Measurements from ENCODE around the gene MMP23B. TPM values are rescaled to one million over a fixed set of nuclear protein-coding genes. Genes with fewer than 3 reads are reported as not detected.

Gene MMP23B
- total RNA-seq, 2 experiments from 2014 or later, result 0.79 to 1.2 TPM

- H3K36me3 Mint-ChIP-seq, result no peaks in the 10 kb centered on the region
- no peaks in the 10 kb centered on the region for H3K27me3 Mint-ChIP-seq
- peaks cover 13% of the 10 kb centered on the region for H3K4me1 Mint-ChIP-seq
- ATAC-seq (no peak), DNase-seq (no peak)
- no peak overlapping the region for H3K4me3 Mint-ChIP-seq
- CTCF ChIA-PET, result interaction anchor here (1.1 kb wide), 1 partner anchor 9 kb away, joined by 3 read pairs; no protein-coding TSS in a partner anchor
- H3K27ac Mint-ChIP-seq, result no peak overlapping the region
- H3K9me3 Mint-ChIP-seq (ENCODE audit: low read depth), result no peaks in the 10 kb centered on the region
These were observed 12.0 kb upstream of the MMP23B start for GRCh38 chr1:1619917-1620361.

GRCh38 chr1:1620433-1621139, 11.4 kb upstream of the MMP23B start:
- Mint-ChIP-seq H3K4me1 (peaks cover 13% of the 10 kb centered on the region), H3K4me3 (no peak overlapping the region), H3K9me3 (ENCODE audit: low read depth) (no peaks in the 10 kb centered on the region), H3K27me3 (no peaks in the 10 kb centered on the region), H3K27ac (no peak overlapping the region), H3K36me3 (no peaks in the 10 kb centered on the region)
- ATAC-seq (no peak), DNase-seq (no peak)
- CTCF ChIA-PET, result interaction anchor here (1.1 kb wide), 1 partner anchor 8 kb away, joined by 3 read pairs; no protein-coding TSS in a partner anchor

- DNase-seq (no peak), ATAC-seq (no peak)
- Mint-ChIP-seq H3K4me1 (peaks cover 12% of the 10 kb centered on the region), H3K9me3 (ENCODE audit: low read depth) (no peaks in the 10 kb centered on the region), H3K27ac (no peak overlapping the region), H3K4me3 (no peak overlapping the region), H3K27me3 (no peaks in the 10 kb centered on the region), H3K36me3 (no peaks in the 10 kb centered on the region)
- CTCF ChIA-PET, result no interaction called here
These were observed 10.6 kb upstream of the MMP23B start for GRCh38 chr1:1621173-1622009.

DNA sequence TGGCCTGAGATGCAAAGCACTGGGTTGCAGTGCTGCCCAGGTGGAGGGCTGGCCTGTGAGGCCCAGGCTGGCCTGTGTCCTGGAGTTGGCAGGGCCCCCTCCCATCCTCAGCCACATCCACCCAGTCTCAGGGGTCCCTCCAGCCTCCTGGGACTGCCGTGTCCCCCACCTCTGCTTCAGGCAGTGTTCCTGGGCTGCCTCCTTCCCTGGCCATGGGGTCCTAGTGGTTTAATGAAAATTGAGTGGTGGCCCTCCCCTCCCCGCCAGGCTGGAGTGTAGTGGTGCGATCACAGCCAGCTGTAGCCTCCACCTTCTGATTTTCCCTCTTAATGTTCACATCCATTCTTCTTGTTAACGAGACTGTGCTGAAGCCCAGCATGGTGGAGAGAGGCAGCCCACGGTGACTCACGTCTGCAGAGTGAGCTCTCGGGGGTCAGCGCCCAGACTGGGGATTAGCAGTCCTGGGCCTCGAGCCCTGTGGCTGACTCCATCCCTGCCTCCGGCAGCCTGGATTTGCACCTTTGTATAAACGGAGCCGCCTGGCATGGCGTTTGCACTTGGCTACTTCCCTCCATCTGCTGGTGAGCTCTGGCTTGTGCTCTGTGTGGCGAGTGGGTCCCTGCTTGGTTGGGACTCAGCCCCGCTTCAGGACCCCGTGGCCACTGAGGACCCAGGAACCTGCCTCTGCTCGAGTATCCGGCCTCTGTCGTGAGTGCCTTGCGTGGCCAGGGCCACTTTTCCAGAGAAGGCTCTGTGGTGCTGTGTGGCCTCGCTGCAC, 9.8 kb upstream of the MMP23B start:
- CTCF ChIA-PET, result no interaction called here
- no peaks in the 10 kb centered on the region for H3K9me3 Mint-ChIP-seq (ENCODE audit: low read depth)
- H3K27ac Mint-ChIP-seq, result no peak overlapping the region
- no peak overlapping the region for H3K4me3 Mint-ChIP-seq
- H3K27me3 Mint-ChIP-seq, result no peaks in the 10 kb centered on the region
- H3K36me3 Mint-ChIP-seq, result no peaks in the 10 kb centered on the region
- ATAC-seq (no peak), DNase-seq (no peak)
- H3K4me1 Mint-ChIP-seq, result peaks cover 5% of the 10 kb centered on the region

DNA sequence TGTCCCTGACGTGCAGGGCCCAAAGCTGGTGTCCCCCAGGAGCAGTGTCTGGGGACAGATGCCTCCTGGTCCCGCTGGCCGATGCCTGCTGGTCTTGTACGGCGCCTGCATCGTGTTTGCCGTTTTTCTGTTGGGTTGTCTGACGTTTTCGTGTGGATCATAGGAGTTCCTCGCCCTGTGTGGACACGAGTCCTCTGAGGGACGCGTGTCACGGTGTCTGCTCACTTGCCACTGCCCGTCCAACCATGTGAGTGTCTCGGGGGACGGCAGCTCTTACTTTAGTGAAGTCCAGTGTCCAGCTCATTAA, 9.2 kb upstream of the MMP23B start:
- CTCF ChIA-PET, result no interaction called here
- no peak for ATAC-seq
- no peak overlapping the region for H3K27ac Mint-ChIP-seq

GRCh38 chr1:1623181-1623630, 8.8 kb upstream of the MMP23B start:
- ATAC-seq (no peak), DNase-seq (no peak)
- Mint-ChIP-seq H3K4me3 (no peak overlapping the region), H3K9me3 (ENCODE audit: low read depth) (no peaks in the 10 kb centered on the region), H3K27ac (no peak overlapping the region), H3K4me1 (no peaks in the 10 kb centered on the region), H3K36me3 (no peaks in the 10 kb centered on the region), H3K27me3 (no peaks in the 10 kb centered on the region)
- CTCF ChIA-PET, result no interaction called here

More for the DNA sequence above, 9.2 kb upstream of the MMP23B start:
- Mint-ChIP-seq H3K9me3 (ENCODE audit: low read depth) (no peaks in the 10 kb centered on the region), H3K36me3 (no peaks in the 10 kb centered on the region), H3K27me3 (no peaks in the 10 kb centered on the region), H3K4me1 (no peaks in the 10 kb centered on the region), H3K4me3 (no peak overlapping the region)
- DNase-seq, result no peak

- Mint-ChIP-seq H3K27me3 (no peaks in the 10 kb centered on the region), H3K4me3 (no peak overlapping the region), H3K27ac (no peak overlapping the region), H3K9me3 (ENCODE audit: low read depth) (no peaks in the 10 kb centered on the region), H3K36me3 (no peaks in the 10 kb centered on the region), H3K4me1 (no peaks in the 10 kb centered on the region)
- DNase-seq (no peak), ATAC-seq (no peak)
- CTCF ChIA-PET, result no interaction called here
These were observed 8.1 kb upstream of the MMP23B start for GRCh38 chr1:1623631-1624442.

- DNase-seq, result peak; percentile 41
- Mint-ChIP-seq H3K9me3 (ENCODE audit: low read depth) (no peaks in the 10 kb centered on the region), H3K4me3 (no peak overlapping the region), H3K36me3 (no peaks in the 10 kb centered on the region), H3K4me1 (no peaks in the 10 kb centered on the region), H3K27ac (no peak overlapping the region), H3K27me3 (no peaks in the 10 kb centered on the region)
- ATAC-seq, result no peak
- CTCF ChIA-PET, result no interaction called here
These were observed 7.2 kb upstream of the MMP23B start for GRCh38 chr1:1624443-1625403.

DNA sequence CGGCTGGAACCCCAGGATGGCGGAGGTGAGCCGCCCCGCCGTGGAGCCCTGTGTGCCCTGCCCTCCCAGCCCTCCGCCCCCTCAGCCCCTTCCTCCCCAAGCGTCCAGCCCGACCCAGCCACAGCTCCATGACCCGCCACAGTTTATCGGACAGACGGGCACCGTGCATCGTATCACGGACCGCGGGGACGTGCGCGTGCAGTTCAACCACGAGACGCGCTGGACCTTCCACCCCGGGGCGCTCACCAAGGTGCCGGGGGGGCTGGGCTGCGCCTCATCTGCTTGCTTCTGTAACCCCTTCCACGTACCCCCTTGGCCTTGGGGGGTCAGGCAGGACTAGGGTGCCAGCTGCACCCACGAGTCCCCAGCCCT, 6.6 kb upstream of the MMP23B start:
- Mint-ChIP-seq H3K27ac (no peak overlapping the region), H3K4me1 (peaks cover 2% of the 10 kb centered on the region), H3K9me3 (ENCODE audit: low read depth) (no peaks in the 10 kb centered on the region), H3K36me3 (peaks cover 2% of the 10 kb centered on the region), H3K4me3 (no peak overlapping the region), H3K27me3 (peaks cover 2% of the 10 kb centered on the region)
- no peak for ATAC-seq
- CTCF ChIA-PET, result no interaction called here
- peak; percentile 38 for DNase-seq

GRCh38 chr1:1625824-1626206, 6.2 kb upstream of the MMP23B start:
- peak; percentile 39 for DNase-seq
- Mint-ChIP-seq H3K27me3 (peaks cover 3% of the 10 kb centered on the region), H3K27ac (no peak overlapping the region)

DNA sequence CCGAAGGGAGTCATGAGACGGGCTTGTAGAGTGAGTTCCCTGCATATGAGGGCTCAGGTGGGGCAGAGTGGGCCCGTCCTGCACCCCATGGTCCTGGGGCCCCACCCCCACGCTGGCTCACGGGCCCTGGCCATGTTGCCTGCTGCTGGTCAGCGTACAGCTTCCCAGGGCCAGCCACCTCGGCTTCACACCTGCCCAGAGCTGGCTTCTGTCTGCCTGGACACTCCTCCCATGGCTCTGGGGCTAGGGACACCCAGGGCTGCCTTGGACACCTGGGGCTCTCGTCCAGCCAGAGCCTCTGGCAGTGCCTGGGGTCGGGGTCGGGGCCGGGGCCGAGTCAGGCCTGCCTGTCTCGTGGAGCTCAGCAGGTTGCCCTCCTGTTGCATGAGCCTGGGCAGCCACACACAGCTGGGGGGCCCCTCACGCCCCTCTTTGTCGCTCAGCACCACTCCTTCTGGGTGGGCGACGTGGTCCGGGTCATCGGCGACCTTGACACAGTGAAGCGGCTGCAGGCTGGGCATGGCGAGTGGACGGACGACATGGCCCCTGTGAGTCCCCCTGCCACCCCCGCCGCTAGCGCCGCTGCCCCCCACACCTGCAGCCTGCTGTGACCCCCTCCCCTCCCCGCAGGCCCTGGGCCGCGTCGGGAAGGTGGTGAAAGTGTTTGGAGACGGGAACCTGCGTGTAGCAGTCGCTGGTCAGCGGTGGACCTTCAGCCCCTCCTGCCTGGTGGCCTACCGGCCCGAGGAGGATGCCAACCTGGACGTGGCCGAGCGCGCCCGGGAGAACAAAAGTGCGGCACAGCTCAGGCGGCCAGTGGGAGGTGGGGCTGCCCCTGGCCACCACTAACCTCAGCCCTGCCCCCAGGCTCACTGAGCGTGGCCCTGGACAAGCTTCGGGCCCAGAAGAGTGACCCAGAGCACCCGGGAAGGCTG, 5.5 kb upstream of the MMP23B start:
- no peak overlapping the region for H3K27ac Mint-ChIP-seq
- ATAC-seq (no peak), DNase-seq (no peak)
- H3K27me3 Mint-ChIP-seq, result peaks cover 3% of the 10 kb centered on the region
- CTCF ChIA-PET, result no interaction called here
- H3K36me3 Mint-ChIP-seq, result peaks cover 2% of the 10 kb centered on the region
- no peaks in the 10 kb centered on the region for H3K9me3 Mint-ChIP-seq (ENCODE audit: low read depth)
- peaks cover 3% of the 10 kb centered on the region for H3K4me1 Mint-ChIP-seq
- no peak overlapping the region for H3K4me3 Mint-ChIP-seq

More at GRCh38 chr1:1625824-1626206, 6.2 kb upstream of the MMP23B start:
- Mint-ChIP-seq H3K4me1 (peaks cover 2% of the 10 kb centered on the region), H3K36me3 (peaks cover 2% of the 10 kb centered on the region), H3K9me3 (ENCODE audit: low read depth) (no peaks in the 10 kb centered on the region), H3K4me3 (no peak overlapping the region)
- ATAC-seq, result no peak
- CTCF ChIA-PET, result no interaction called here

Measured in activated CD8-positive, alpha-beta memory T cell treated with anti-CD3 and anti-CD28 coated beads, Interleukin-2, amount 10 ng/mL, durations not matched to agents 7 days and 5 days (primary cell).